ENCODE results near the gene SELENOS.

GRCh38 chr15:101296418-101297405 is 19.4 kb upstream of the SELENOS start:
- TF ChIP-seq, protein P1, sequence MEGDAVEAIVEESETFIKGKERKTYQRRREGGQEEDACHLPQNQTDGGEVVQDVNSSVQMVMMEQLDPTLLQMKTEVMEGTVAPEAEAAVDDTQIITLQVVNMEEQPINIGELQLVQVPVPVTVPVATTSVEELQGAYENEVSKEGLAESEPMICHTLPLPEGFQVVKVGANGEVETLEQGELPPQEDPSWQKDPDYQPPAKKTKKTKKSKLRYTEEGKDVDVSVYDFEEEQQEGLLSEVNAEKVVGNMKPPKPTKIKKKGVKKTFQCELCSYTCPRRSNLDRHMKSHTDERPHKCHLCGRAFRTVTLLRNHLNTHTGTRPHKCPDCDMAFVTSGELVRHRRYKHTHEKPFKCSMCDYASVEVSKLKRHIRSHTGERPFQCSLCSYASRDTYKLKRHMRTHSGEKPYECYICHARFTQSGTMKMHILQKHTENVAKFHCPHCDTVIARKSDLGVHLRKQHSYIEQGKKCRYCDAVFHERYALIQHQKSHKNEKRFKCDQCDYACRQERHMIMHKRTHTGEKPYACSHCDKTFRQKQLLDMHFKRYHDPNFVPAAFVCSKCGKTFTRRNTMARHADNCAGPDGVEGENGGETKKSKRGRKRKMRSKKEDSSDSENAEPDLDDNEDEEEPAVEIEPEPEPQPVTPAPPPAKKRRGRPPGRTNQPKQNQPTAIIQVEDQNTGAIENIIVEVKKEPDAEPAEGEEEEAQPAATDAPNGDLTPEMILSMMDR (IDR thresholded peaks at IDR 0.05) = no peak
- no peak for TF ChIP-seq POLR2A (IDR thresholded peaks at IDR 0.05)

All from adrenal gland (tissue), 5 donors.